Peyer's patch (tissue), 4 donors: ENCODE data around the gene MACROD2. TPM values are rescaled to one million over a fixed set of nuclear protein-coding genes. Genes with fewer than 3 reads are reported as not detected.

Experiments used
- DNase-seq, 3 donors: peaks; one replicate each; pipeline ENCODE4 v3.0.0-alpha.2; 2017 to 2019
- H3K27ac ChIP-seq, 4 donors: fragments of 200-600 bp; sonication (generic); one replicate each; pipeline ENCODE4 v1.5.1; 2016 to 2019
- H3K27me3 ChIP-seq, 2 donors: fragments of 200-600 bp; sonication (generic); one replicate each; pipeline ENCODE4 v1.5.1; 2019
- H3K36me3 ChIP-seq, 3 donors: fragments of 200-600 bp; sonication (generic); one replicate each; pipeline ENCODE4 v1.5.1; 2016 to 2019
- H3K4me1 ChIP-seq, 4 donors: fragments of 200-600 bp; sonication (generic); one replicate each; pipeline ENCODE4 v1.5.1; 2016 to 2019
- H3K4me3 ChIP-seq, 4 donors: fragments of 200-600 bp; sonication (generic); 1 replicate in 3 of 4; 2 replicates in 1 of 4; pipeline ENCODE4 v1.5.1; 2016 to 2019; ENCODE audit warnings: mild to moderate bottlenecking in 1 of 4
- H3K9me3 ChIP-seq, 4 donors: fragments of 200-600 bp; sonication (generic); one replicate each; pipeline ENCODE4 v1.5.1; 2016 to 2019; ENCODE audit warnings: mild to moderate bottlenecking in 1 of 4
- POLR2A ChIP-seq, 2 donors: fragments of 450-650 bp; IDR thresholded peaks; one replicate each; pipeline ENCODE4 v1.5.1; 2017; ENCODE audit warnings: antibody characterized with exemption in 2 of 2, mild to moderate bottlenecking in 2 of 2, moderate library complexity in 2 of 2
- total RNA-seq, 4 donors: library from RNA; depleted of rRNA; stranded (reverse); fragments of >200 nt; gene quantifications; one replicate each; pipeline ENCODE4 v1.1.0, GENCODE V29; 2016
- TF ChIP-seq, protein P1 (sequence below), 6 experiments: fragments of 450-650 bp in 4 of 6; fragments of 200-600 bp in 2 of 6; sonication (generic) in 1 of 6; IDR thresholded peaks; one replicate each; pipeline ENCODE4 v1.5.1; 2017 to 2019; ENCODE audit warnings: antibody characterized with exemption in 6 of 6, mild to moderate bottlenecking in 3 of 6, moderate library complexity in 1 of 6

MACROD2 gene
- total RNA-seq, 4 donors from 2014 or later: 2.5 to 10.7 (median 6.5) TPM

DNA sequence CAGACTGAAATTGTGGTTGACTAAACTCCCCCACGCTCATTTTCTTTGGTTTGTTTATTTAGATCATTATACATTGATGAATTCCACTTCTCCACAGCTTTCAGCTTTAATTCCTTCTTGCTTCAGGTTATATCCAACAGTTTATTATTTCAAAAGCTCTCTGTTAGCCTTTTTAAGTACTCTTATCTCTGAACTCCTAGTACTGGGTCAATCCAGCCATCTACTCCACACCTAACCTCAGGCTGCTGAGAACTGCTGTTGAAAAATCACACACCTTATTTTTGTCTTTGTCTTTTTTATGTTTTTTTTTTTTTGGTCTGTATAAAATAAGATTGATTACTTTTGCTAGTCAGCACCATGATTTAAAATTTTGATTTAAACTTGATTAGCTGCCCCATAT, 309.2 kb downstream of the MACROD2 start:
- Histone ChIP-seq H3K4me1 (no peaks in the 10 kb centered on the region), H3K27me3 (no peaks in the 10 kb centered on the region), H3K36me3 (no peaks in the 10 kb centered on the region), H3K9me3 (no peaks in the 10 kb centered on the region), H3K4me3 (no peak overlapping the region), H3K27ac (no peak overlapping the region)
- TF ChIP-seq POLR2A (IDR thresholded peaks at IDR 0.05): no peak
- TF ChIP-seq, protein P1, sequence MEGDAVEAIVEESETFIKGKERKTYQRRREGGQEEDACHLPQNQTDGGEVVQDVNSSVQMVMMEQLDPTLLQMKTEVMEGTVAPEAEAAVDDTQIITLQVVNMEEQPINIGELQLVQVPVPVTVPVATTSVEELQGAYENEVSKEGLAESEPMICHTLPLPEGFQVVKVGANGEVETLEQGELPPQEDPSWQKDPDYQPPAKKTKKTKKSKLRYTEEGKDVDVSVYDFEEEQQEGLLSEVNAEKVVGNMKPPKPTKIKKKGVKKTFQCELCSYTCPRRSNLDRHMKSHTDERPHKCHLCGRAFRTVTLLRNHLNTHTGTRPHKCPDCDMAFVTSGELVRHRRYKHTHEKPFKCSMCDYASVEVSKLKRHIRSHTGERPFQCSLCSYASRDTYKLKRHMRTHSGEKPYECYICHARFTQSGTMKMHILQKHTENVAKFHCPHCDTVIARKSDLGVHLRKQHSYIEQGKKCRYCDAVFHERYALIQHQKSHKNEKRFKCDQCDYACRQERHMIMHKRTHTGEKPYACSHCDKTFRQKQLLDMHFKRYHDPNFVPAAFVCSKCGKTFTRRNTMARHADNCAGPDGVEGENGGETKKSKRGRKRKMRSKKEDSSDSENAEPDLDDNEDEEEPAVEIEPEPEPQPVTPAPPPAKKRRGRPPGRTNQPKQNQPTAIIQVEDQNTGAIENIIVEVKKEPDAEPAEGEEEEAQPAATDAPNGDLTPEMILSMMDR (IDR thresholded peaks at IDR 0.05): no peak
- DNase-seq: no peak

DNA sequence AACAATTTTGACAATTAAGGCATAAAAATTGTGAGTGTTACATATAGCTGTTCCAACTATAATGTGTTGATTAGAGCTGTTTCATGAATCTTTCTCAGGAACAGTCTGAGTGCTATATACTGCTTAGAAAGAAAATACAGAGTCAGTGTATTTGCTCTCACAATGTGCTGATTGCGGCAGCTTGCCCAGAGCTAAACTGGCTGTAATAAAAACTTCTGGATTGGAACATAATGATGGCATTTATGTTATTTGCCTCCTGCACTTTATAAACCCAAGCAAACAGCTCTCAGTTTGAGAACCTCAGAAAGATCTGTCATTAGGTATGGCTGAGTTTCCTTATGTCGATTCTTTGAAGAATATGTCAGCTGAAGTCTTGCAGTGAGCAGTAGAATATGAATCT, 312.6 kb downstream of the MACROD2 start:
- no peaks in the 10 kb centered on the region for H3K36me3 ChIP-seq

DNA sequence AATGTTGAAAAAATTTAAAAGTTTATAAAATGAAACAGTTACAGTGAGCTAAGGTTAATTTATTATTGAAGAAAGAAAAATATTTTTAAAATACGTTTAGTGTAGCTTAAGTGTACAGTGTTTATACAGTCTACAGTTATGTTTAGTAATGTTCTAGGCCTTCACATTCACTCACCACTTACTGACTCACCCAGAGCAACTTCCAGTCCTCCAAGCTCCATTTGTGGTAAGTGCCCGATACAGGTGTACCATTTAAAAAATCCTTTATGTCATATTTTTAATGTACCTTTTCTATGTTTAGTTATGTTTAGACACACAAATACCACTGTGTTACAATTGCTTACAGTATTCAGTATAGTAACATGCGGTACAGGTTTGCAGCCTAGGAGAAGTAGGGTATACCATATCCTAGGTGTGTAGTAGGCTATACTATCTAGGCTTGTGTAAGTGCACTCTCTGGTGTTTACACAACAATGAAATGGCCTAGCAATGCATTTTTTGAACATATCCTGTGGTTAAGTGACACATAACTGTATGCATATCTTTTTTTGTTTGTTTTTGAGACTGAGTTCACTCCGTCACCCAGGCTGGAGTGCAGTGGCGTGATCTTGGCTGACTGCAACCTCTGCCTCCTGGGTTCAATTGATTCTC, 315.8 kb downstream of the MACROD2 start:
- no peaks in the 10 kb centered on the region for H3K4me1 ChIP-seq
- no peak overlapping the region for H3K27ac ChIP-seq
- no peak overlapping the region for H3K4me3 ChIP-seq
- no peak for DNase-seq
- no peaks in the 10 kb centered on the region for H3K36me3 ChIP-seq
- H3K9me3 ChIP-seq: no peaks in the 10 kb centered on the region
- H3K27me3 ChIP-seq: no peaks in the 10 kb centered on the region
- no peak for TF ChIP-seq POLR2A (IDR thresholded peaks at IDR 0.05)
- TF ChIP-seq, protein P1 (IDR thresholded peaks at IDR 0.05): no peak

More for the DNA sequence above, 312.6 kb downstream of the MACROD2 start:
- H3K9me3 ChIP-seq: no peaks in the 10 kb centered on the region
- no peak for DNase-seq
- H3K4me3 ChIP-seq: no peak overlapping the region
- no peak for TF ChIP-seq POLR2A (IDR thresholded peaks at IDR 0.05)
- TF ChIP-seq, protein P1 (IDR thresholded peaks at IDR 0.05): no peak
- no peaks in the 10 kb centered on the region for H3K4me1 ChIP-seq
- no peak overlapping the region for H3K27ac ChIP-seq
- no peaks in the 10 kb centered on the region for H3K27me3 ChIP-seq

DNA sequence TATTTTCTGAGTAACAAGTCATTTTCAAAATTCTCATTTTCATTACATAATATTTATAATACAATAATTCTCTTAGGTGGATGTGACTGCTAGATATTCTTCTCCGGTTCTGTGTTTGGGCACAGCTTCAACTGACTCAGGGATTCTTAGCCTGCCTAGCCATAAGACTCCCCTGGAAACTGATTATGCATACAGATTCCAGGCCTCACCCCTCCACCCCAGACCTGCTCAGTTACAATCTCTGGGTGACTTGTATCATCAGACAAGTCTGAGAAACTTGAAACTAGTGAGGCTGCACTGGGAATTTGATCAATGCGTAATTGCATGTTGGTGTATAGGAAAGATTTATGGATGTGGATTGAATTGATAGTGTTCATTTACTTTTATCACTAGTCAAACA, 316.7 kb downstream of the MACROD2 start:
- H3K27ac ChIP-seq: no peak overlapping the region
- H3K9me3 ChIP-seq: no peaks in the 10 kb centered on the region
- DNase-seq: no peak
- TF ChIP-seq POLR2A (IDR thresholded peaks at IDR 0.05): no peak
- TF ChIP-seq, protein P1 (IDR thresholded peaks at IDR 0.05): no peak
- H3K36me3 ChIP-seq: no peaks in the 10 kb centered on the region
- H3K4me3 ChIP-seq: no peak overlapping the region
- H3K4me1 ChIP-seq: no peaks in the 10 kb centered on the region
- no peaks in the 10 kb centered on the region for H3K27me3 ChIP-seq

DNA sequence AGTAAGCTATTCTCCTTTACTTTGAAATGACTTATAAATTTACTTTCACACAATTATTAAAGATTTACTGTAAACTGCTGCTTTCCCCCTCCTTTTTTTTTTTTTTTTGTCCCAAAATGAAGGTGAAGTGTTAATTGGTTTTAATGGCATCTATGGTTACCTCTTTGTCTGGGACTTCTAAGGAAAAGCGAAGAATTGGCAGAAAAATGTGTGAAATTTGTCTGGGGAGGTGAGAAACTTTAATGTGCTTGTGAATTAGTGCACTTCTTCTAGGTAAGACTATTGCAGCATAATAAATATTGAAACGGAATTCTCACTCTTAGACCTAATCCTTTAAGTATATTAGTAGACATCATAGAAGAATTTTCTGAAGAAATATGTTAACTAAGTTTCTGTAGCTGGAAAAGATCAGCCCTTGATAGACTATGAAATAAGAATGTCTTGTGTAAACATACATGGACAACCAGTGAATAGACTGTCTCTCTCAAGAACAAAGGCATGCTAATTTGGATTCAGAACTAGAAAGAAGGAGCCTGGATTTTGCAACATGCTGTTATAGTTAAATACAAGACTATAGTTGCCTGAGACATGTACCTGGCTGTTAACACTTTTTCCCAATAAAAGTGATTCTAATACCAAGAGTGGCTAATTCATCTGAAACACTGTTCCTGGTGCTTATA, 318.2 kb downstream of the MACROD2 start:
- Histone ChIP-seq H3K4me3 (no peak overlapping the region), H3K27me3 (no peaks in the 10 kb centered on the region), H3K27ac (no peak overlapping the region), H3K36me3 (no peaks in the 10 kb centered on the region), H3K4me1 (no peaks in the 10 kb centered on the region), H3K9me3 (no peaks in the 10 kb centered on the region)
- no peak for DNase-seq
- TF ChIP-seq, protein P1 (IDR thresholded peaks at IDR 0.05): no peak
- TF ChIP-seq POLR2A (IDR thresholded peaks at IDR 0.05): no peak
